Cardiac muscle cell (in vitro differentiated cells and primary cell): Measurements from ENCODE around the gene EPHA10. TPM values are rescaled to one million over a fixed set of nuclear protein-coding genes. Genes with fewer than 3 reads are reported as not detected.

ENCODE experiments used
- DNase-seq, 2 donors: peaks; one replicate each; pipeline versions ENCODE4 v3.0.0 to v3.0.0-alpha.2; 2010 to 2017; ENCODE audit warnings: low read depth in 1 of 2, low spot score in 1 of 2
- H3K27ac ChIP-seq: fragments of 200-600 bp; sonication (generic); 2 replicates; pipeline ENCODE4 v1.5.1; 2016
- H3K27me3 ChIP-seq: fragments of 200-600 bp; sonication (generic); 2 replicates; pipeline ENCODE4 v1.6.0; 2016; ENCODE audit warnings: control low read depth
- H3K36me3 ChIP-seq: fragments of 200-600 bp; sonication (generic); 2 replicates; pipeline ENCODE4 v1.5.1; 2016; ENCODE audit warnings: control low read depth
- H3K4me1 ChIP-seq: fragments of 200-600 bp; sonication (generic); 2 replicates; pipeline ENCODE4 v1.8.1; 2017; ENCODE audit warnings: low read depth, mild to moderate bottlenecking, mixed run types
- H3K4me3 ChIP-seq: fragments of 200-600 bp; sonication (generic); 2 replicates; pipeline ENCODE4 v1.5.1; 2016; ENCODE audit warnings: mild to moderate bottlenecking
- H3K9me3 ChIP-seq: fragments of 200-600 bp; sonication (generic); 2 replicates; pipeline ENCODE4 v1.5.1; 2017; ENCODE audit warnings: low read depth, mild to moderate bottlenecking, control low read depth
- polyA plus RNA-seq: library from polyadenylated mRNA; unstranded; fragments of >200 nt; fragmentation: Nextera tagmentation; extraction: Ambion mirVana; gene quantifications from 2 replicates; pipeline ENCODE4 v1.2.1, GENCODE V29; 2016
- total RNA-seq: library from RNA; depleted of rRNA; stranded (reverse); fragments of >200 nt; gene quantifications from 2 replicates; pipeline ENCODE4 v1.2.3, GENCODE V29; 2016
- TF ChIP-seq, protein P1 (sequence below): IDR thresholded peaks from 2 replicates; pipeline ENCODE4 v1.5.1; 2012; ENCODE audit warnings: low read depth, mild to moderate bottlenecking, low read length

Gene EPHA10
- total and polyA plus RNA-seq, 2 experiments from 2014 or later = 0.38 TPM; not detected in 1

DNA sequence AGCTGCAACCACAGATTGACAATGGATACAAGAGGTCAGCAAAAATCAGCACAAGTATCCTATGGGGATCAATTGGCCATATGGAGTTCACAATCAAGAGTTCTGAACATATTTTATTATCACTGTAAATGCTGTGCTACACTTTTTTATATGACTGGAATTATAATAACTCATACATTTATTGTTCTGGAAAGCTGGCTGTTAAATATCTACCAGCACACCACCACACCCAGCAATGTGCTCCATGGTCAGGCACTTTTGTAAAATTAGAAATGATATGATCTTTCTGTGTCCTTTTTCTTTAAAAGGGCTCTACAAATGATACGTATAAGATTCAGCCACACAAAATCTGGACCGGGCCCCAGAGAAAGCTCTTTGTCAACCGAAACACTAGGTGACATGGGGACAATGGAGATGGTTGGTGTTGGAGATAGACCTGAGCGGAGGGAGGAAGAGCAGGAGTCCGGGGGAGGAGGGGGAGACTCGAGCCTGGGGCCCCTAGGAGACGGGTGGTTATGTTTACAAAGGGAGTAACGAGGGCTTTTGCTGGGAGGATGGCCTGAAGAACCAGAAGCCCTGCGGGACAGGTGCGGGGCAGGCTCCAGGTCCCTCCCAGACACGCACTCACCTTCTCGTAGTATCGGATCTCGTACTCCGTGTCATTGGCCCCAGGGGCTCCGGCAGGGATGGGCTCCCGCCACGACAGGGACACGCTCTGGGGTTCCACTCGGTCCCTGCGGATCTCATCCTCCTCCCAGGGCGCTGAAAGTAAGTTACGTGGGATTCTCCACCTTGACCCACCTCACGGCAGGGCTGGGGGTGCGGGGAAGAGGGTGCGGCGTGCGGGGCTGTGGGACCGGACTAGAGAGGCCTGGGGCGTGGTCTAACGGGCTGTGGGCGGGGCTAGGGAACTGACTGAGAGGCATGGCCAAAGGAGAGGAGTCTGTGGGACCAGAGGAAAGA is 30.0 kb downstream of the EPHA10 start:
- no peak overlapping the region for H3K4me3 ChIP-seq
- H3K36me3 ChIP-seq = no peaks in the 10 kb centered on the region
- TF ChIP-seq, protein P1, sequence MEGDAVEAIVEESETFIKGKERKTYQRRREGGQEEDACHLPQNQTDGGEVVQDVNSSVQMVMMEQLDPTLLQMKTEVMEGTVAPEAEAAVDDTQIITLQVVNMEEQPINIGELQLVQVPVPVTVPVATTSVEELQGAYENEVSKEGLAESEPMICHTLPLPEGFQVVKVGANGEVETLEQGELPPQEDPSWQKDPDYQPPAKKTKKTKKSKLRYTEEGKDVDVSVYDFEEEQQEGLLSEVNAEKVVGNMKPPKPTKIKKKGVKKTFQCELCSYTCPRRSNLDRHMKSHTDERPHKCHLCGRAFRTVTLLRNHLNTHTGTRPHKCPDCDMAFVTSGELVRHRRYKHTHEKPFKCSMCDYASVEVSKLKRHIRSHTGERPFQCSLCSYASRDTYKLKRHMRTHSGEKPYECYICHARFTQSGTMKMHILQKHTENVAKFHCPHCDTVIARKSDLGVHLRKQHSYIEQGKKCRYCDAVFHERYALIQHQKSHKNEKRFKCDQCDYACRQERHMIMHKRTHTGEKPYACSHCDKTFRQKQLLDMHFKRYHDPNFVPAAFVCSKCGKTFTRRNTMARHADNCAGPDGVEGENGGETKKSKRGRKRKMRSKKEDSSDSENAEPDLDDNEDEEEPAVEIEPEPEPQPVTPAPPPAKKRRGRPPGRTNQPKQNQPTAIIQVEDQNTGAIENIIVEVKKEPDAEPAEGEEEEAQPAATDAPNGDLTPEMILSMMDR = no peak
- H3K4me1 ChIP-seq = no peaks in the 10 kb centered on the region
- peak in 1 of 2 donors; percentile 23 for DNase-seq
- H3K27ac ChIP-seq = no peak overlapping the region
- H3K27me3 ChIP-seq = peaks cover 42% of the 10 kb centered on the region
- H3K9me3 ChIP-seq = no peaks in the 10 kb centered on the region

DNA sequence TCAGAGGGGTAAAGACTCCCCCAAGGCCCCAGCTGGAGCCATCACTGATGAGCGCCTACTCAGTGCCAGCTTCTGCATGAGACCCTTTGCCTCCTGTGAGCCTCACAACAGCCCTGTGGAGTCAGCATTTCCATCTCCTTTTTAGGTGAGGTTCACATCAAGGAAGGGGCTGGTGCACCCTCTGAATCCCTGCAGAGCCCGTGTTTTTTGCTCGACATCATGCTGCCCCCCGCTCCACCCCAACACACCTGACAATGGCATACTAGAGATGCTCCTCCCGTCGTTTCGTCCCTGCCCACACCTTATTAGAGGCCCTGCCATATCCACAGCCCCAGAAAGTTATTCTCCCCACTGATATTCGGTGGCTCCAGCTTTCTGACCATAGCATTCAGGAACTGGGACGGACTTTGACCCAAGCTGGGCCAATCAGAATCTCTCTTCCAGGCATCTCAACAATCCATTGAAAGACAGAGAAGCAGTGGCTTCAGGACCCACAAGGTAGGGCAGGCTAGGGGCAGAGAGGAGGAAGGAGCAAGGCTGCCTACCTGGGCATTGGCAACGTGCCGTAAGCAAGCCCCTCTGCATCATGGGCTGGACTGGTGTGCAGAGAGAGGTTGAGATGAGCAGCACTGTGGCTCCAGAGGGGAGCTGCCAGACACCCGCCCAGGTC is 32.7 kb downstream of the EPHA10 start:
- Histone ChIP-seq H3K4me1 (no peaks in the 10 kb centered on the region), H3K4me3 (no peak overlapping the region), H3K27me3 (peaks cover 67% of the 10 kb centered on the region), H3K27ac (no peak overlapping the region), H3K36me3 (no peaks in the 10 kb centered on the region), H3K9me3 (no peaks in the 10 kb centered on the region)
- no peak for DNase-seq
- TF ChIP-seq, protein P1 = no peak

DNA sequence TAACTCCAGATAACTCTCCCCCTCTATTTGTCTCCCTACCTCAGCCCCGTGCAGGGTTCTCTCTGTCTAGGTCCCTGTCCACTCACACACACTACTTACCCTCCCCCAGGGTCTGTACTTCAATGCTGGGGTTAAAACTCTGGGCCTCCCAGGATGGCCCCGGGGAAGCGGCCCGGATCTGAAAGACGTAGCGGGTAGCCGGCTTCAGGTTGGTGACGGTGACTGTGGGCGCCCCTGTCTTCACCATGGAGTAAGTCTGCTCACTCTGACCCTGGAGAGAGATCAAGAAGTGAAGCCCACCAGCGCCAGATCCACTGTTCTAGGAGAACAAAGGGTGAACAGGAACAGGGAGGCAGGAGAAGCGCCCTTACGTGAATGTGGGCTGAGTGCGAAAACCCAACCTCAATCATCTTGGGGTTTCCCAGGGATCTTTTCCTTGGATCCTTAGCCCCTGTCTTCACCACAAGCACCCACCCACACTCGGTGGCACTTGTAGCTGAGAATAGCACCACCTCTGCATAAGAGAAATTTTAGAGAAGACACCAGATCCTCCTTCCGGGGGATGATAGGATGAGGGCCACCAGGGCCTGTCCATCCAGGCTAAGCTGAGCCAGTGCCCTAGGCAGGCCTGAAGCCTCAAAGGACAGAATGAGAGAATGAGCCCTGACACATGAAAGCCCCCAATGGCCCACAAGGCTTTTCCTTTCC is 33.5 kb downstream of the EPHA10 start:
- H3K27ac ChIP-seq = no peak overlapping the region
- no peaks in the 10 kb centered on the region for H3K9me3 ChIP-seq
- H3K4me1 ChIP-seq = no peaks in the 10 kb centered on the region
- no peaks in the 10 kb centered on the region for H3K36me3 ChIP-seq
- TF ChIP-seq, protein P1 = no peak
- no peak for DNase-seq
- H3K27me3 ChIP-seq = peaks cover 69% of the 10 kb centered on the region
- H3K4me3 ChIP-seq = no peak overlapping the region

DNA sequence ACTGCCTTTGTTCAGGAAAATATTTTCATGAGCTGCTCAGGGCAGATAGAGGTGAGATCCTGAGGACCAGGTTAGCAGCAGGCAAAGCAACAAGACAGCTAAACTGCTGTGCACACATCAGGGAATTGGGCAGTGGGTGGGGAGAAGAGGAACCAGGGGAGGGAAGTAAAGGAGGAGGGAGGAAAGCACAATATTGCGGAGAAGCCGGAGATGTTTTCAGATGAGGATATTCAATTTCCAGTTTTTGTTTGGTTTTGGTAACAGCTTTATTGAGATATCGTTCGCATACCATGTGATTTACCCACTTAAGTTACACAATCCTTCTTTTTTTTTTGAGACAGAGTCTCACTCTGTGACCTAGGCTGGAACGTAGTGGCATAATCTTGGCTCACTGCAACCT is 34.5 kb downstream of the EPHA10 start:
- Histone ChIP-seq H3K36me3 (no peaks in the 10 kb centered on the region), H3K27ac (no peak overlapping the region), H3K9me3 (no peaks in the 10 kb centered on the region), H3K4me3 (no peak overlapping the region), H3K27me3 (peaks cover 62% of the 10 kb centered on the region), H3K4me1 (no peaks in the 10 kb centered on the region)
- DNase-seq = no peak
- TF ChIP-seq, protein P1 = no peak

DNA sequence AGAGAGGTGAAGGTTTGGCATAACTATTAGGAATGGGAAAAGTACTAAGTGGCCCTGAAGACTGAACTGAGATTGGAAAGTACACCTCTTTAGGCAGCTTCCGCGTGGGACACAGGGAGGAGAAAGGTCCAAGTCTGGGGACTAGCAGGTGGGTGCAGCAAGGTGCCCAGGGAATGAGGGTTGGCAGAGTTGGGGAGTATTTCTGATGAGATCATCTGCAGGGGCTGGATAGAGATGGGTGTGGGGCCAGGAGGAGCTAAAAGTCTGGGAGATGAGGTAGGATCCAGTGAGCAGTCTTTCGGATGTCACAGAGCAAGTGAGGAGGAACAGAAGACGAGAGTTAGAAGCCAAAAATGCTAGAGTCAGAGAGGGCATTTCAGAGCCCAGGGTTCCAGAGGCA is 36.5 kb downstream of the EPHA10 start:
- Histone ChIP-seq H3K36me3 (no peaks in the 10 kb centered on the region), H3K4me1 (no peaks in the 10 kb centered on the region), H3K27me3 (peaks cover 42% of the 10 kb centered on the region), H3K4me3 (no peak overlapping the region), H3K27ac (no peak overlapping the region), H3K9me3 (no peaks in the 10 kb centered on the region)
- no peak for DNase-seq
- TF ChIP-seq, protein P1 = no peak
